Measurements from ENCODE around the gene NRP1. TPM values are rescaled to one million over a fixed set of nuclear protein-coding genes. Genes with fewer than 3 reads are reported as not detected.

The NRP1 gene
- total RNA-seq, 1 donor from 2014 or later, result not detected

DNA sequence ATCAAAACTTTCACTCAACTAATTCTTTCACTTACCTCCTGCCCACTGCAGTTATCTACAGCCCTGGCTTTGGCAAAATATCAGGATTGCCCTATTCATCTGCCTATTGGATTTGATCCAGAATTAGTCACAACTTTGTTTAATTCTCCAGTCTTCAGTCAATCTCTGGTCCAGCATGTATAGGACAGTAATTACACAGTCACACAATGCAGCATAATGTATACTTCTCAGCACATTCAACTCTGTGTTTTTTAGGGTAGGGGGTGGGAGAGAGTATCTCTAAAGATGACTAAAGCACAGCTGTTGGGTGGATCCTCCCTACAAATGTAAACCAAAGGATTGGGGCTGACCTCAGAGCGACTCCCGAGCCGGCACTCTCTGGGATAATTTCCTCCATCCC lies 17.7 kb upstream of the NRP1 start:
- no peak for DNase-seq
- H3K36me3 Mint-ChIP-seq (ENCODE audit: low read depth), result no peaks in the 10 kb centered on the region
- CTCF ChIA-PET, result no interaction called here
- intact Hi-C loops (cut with micrococcal nuclease), result no loop called here
- TF ChIP-seq, protein P1, sequence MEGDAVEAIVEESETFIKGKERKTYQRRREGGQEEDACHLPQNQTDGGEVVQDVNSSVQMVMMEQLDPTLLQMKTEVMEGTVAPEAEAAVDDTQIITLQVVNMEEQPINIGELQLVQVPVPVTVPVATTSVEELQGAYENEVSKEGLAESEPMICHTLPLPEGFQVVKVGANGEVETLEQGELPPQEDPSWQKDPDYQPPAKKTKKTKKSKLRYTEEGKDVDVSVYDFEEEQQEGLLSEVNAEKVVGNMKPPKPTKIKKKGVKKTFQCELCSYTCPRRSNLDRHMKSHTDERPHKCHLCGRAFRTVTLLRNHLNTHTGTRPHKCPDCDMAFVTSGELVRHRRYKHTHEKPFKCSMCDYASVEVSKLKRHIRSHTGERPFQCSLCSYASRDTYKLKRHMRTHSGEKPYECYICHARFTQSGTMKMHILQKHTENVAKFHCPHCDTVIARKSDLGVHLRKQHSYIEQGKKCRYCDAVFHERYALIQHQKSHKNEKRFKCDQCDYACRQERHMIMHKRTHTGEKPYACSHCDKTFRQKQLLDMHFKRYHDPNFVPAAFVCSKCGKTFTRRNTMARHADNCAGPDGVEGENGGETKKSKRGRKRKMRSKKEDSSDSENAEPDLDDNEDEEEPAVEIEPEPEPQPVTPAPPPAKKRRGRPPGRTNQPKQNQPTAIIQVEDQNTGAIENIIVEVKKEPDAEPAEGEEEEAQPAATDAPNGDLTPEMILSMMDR (IDR thresholded peaks at IDR 0.05), result no peak
- no peaks in the 10 kb centered on the region for H3K9me3 Mint-ChIP-seq
- H3K27me3 Mint-ChIP-seq, result no peaks in the 10 kb centered on the region
- no peak overlapping the region for H3K4me3 Mint-ChIP-seq
- POLR2A ChIA-PET, result no interaction called here
- no peaks in the 10 kb centered on the region for H3K4me1 Mint-ChIP-seq
- ATAC-seq (ENCODE audit: low read depth), result no peak
- no peak overlapping the region for H3K27ac Mint-ChIP-seq

DNA sequence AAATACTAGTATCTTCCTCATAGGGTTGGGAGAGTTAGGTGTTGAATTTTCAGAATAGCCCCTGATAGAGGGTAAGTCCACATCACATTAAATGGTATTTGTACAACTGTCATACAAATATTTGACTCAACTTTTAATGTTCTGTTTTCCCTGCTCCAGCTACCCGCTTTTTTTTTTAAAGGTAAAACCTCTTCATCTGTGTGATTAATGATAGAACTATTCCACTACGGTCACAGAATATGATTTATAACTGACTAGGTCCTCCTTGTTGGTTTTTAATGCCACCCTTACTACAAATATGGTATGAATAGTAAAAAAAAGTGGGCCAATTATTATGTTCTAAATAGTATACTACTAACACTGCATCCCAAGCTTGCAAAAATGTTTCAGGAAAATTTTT lies 15.6 kb upstream of the NRP1 start:
- H3K4me1 Mint-ChIP-seq, result no peaks in the 10 kb centered on the region
- H3K4me3 Mint-ChIP-seq, result no peak overlapping the region
- no peaks in the 10 kb centered on the region for H3K9me3 Mint-ChIP-seq
- H3K27ac Mint-ChIP-seq, result no peak overlapping the region
- intact Hi-C loops (cut with micrococcal nuclease), result no loop called here
- no peaks in the 10 kb centered on the region for H3K27me3 Mint-ChIP-seq
- DNase-seq (no peak), ATAC-seq (ENCODE audit: low read depth) (no peak)
- no peaks in the 10 kb centered on the region for H3K36me3 Mint-ChIP-seq (ENCODE audit: low read depth)
- TF ChIP-seq, protein P1 (IDR thresholded peaks at IDR 0.05), result no peak
- ChIA-PET CTCF (no interaction called here), POLR2A (no interaction called here)

GRCh38 chr10:33349268-33349667 lies 14.8 kb upstream of the NRP1 start:
- ATAC-seq (ENCODE audit: low read depth) (no peak), DNase-seq (no peak)
- Mint-ChIP-seq H3K4me1 (no peaks in the 10 kb centered on the region), H3K4me3 (no peak overlapping the region), H3K9me3 (peaks cover 4% of the 10 kb centered on the region), H3K27ac (no peak overlapping the region), H3K36me3 (ENCODE audit: low read depth) (no peaks in the 10 kb centered on the region), H3K27me3 (peaks cover 4% of the 10 kb centered on the region)
- ChIA-PET POLR2A (no interaction called here), CTCF (no interaction called here)
- intact Hi-C loops (cut with micrococcal nuclease), result no loop called here
- TF ChIP-seq, protein P1 (IDR thresholded peaks at IDR 0.05), result no peak

DNA sequence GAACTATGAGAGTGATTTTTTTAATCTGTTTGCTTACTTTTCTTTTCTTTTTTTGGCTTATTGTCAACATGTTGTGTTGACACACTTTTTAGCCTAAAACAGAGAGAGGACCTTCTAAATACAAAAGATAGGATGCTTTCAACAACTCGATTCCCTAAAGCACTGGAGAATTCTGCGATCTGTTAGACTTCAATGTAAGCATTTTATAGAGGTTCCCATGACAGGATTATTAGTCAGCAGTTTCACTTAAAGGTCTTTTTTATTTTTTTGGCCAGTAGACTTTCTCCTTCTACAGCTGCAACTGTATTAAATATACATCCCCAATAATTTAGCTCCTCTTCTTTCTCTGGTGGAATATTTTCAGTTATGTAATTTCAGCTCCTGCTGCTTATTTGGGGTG lies 12.7 kb upstream of the NRP1 start:
- Mint-ChIP-seq H3K27ac (no peak overlapping the region), H3K9me3 (peaks cover 4% of the 10 kb centered on the region), H3K27me3 (peaks cover 9% of the 10 kb centered on the region), H3K4me1 (no peaks in the 10 kb centered on the region), H3K4me3 (no peak overlapping the region), H3K36me3 (ENCODE audit: low read depth) (no peaks in the 10 kb centered on the region)
- CTCF ChIA-PET, result no interaction called here
- POLR2A ChIA-PET, result no interaction called here
- intact Hi-C loops (cut with micrococcal nuclease), result no loop called here
- no peak for ATAC-seq (ENCODE audit: low read depth)
- DNase-seq, result no peak
- TF ChIP-seq, protein P1 (IDR thresholded peaks at IDR 0.05), result no peak

- ATAC-seq (ENCODE audit: low read depth) (no peak), DNase-seq (no peak)
- Mint-ChIP-seq H3K4me3 (no peak overlapping the region), H3K27ac (no peak overlapping the region), H3K4me1 (peaks cover 2% of the 10 kb centered on the region), H3K27me3 (peaks cover 9% of the 10 kb centered on the region), H3K36me3 (ENCODE audit: low read depth) (no peaks in the 10 kb centered on the region), H3K9me3 (peaks cover 4% of the 10 kb centered on the region)
- ChIA-PET POLR2A (no interaction called here), CTCF (no interaction called here)
- intact Hi-C loops (cut with micrococcal nuclease), result no loop called here
- TF ChIP-seq, protein P1 (IDR thresholded peaks at IDR 0.05), result no peak
Observed at GRCh38 chr10:33345236-33345635, 10.8 kb upstream of the NRP1 start.
